ENCODE measurements around the gene OPRL1. TPM values are rescaled to one million over a fixed set of nuclear protein-coding genes. Genes with fewer than 3 reads are reported as not detected.

Gene OPRL1
- total and polyA plus RNA-seq, 2 donors (not counting 1 experiment from before 2014, with no cell fraction given) = 0.49 to 4.1 TPM

DNA sequence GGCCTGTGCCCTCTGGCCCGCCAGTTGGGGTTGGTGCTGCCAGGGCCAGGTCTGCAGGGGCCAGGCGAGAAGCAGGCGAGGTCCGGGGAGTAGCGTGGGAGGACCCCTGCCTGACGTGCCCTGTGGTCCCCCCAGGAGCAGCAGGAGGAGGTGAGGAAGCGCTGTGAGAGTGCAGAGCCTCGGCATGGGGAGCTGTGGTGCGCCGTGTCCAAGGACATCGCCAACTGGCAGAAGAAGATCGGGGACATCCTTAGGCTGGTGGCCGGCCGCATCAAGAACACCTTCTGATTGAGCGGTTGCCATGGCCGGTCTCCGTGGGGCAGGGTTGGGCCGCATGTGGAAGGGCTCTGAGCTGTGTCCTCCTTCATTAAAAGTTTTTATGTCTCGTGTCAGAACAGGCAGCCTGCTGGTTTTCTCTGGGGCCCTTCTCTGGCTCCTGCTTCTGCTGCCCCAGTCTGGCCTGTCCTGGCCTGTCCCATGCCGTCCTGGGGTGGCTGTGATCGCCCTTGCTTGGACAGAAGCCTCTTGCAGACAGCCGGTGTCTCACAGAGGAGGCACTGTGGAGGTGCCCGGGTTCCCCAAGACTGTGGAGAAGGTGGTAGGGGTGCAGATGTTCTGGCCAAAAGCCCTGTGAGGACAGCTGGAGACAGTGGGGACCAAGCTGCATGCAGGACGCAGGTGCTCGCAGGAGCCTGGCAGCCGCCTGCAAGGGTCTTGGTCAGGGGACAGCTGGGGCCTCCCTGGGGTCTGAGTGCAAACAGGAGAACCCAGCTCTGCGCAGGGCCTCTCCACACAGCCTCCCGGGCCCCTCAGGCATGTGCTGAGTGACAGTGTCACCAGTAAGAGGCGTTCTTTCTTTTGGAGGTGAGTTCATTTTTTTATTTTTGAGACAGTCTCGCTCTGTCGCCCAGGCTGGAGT, 46.9 kb upstream of the OPRL1 start:
- Histone ChIP-seq H3K9ac (ENCODE audit: insufficient read depth, low read length) (no peak overlapping the region), H3K4me2 (ENCODE audit: extremely low read depth, insufficient read depth, low read length) (no peak overlapping the region), H3K9me3 (ENCODE audit: control insufficient read depth, insufficient read depth, low read depth, low read length) (no peaks in the 10 kb centered on the region), H3K79me2 (ENCODE audit: control insufficient read depth, insufficient read depth, low read length) (no peaks in the 10 kb centered on the region), H3K4me1 (ENCODE audit: control insufficient read depth, extremely low read depth, insufficient read depth, low read length) (no peaks in the 10 kb centered on the region), H2AFZ (ENCODE audit: low read length) (no peak overlapping the region), H3K27me3 (ENCODE audit: control insufficient read depth, insufficient read depth, low read length) (no peaks in the 10 kb centered on the region), H3K36me3 (ENCODE audit: control insufficient read depth, insufficient read depth, low read length) (peaks cover 28% of the 10 kb centered on the region), H4K20me1 (ENCODE audit: control insufficient read depth, extremely low read depth, insufficient read depth, low read length) (no peaks in the 10 kb centered on the region), H3K4me3 (replicated peaks in 1 of 4; ENCODE audit: control extremely low read depth in 1 of 4, insufficient read depth in 1 of 4, low read depth in 3 of 4, low read length in 4 of 4) (no peak overlapping the region), H3K27ac (ENCODE audit: insufficient read depth, low read length) (no peak overlapping the region)
- DNase-seq (ENCODE audit: low read depth in 2 of 2) = no peak
- TF ChIP-seq, protein P1, sequence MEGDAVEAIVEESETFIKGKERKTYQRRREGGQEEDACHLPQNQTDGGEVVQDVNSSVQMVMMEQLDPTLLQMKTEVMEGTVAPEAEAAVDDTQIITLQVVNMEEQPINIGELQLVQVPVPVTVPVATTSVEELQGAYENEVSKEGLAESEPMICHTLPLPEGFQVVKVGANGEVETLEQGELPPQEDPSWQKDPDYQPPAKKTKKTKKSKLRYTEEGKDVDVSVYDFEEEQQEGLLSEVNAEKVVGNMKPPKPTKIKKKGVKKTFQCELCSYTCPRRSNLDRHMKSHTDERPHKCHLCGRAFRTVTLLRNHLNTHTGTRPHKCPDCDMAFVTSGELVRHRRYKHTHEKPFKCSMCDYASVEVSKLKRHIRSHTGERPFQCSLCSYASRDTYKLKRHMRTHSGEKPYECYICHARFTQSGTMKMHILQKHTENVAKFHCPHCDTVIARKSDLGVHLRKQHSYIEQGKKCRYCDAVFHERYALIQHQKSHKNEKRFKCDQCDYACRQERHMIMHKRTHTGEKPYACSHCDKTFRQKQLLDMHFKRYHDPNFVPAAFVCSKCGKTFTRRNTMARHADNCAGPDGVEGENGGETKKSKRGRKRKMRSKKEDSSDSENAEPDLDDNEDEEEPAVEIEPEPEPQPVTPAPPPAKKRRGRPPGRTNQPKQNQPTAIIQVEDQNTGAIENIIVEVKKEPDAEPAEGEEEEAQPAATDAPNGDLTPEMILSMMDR (conservative IDR thresholded peaks at IDR 0.05 in 1 of 2, IDR thresholded peaks at IDR 0.05 in 1 of 2; ENCODE audit: low read depth in 1 of 2, low read length in 2 of 2) = no peak
- no peak for TF ChIP-seq EZH2 (IDR thresholded peaks at IDR 0.05; ENCODE audit: low read length, missing control alignments)

DNA sequence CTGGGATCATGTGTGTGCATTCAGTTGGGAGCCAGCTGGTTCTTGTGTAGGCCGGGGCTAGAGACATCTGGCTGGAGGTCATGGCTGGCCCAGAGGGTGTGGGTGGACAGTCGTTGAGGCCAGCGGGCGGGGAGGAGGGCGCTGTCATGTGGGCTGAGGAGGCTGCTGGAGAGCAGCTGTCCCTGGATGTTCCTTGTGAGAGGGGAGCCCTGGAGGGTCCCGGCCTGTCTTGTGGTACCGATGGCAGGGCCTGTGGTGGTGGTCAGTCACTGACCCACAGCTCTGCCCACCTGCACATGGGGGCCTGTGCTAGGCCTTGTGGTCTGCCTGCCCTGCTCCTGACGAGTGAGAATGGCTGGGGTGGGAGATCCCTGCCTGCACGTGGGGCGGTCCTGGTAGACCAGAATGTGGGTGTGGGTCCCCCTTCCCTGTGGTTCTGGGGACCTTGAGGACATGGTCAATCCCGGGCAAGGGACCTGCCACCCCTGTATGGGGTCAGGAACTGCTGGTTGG, 45.8 kb upstream of the OPRL1 start:
- H3K79me2 ChIP-seq (ENCODE audit: control insufficient read depth, insufficient read depth, low read length) = no peaks in the 10 kb centered on the region
- peak in 1 of 2 donors; percentile 16 for DNase-seq (ENCODE audit: low read depth in 2 of 2)
- H3K36me3 ChIP-seq (ENCODE audit: control insufficient read depth, insufficient read depth, low read length) = peaks cover 24% of the 10 kb centered on the region
- H3K4me2 ChIP-seq (ENCODE audit: extremely low read depth, insufficient read depth, low read length) = no peak overlapping the region
- TF ChIP-seq, protein P1 (conservative IDR thresholded peaks at IDR 0.05 in 1 of 2, IDR thresholded peaks at IDR 0.05 in 1 of 2; ENCODE audit: low read depth in 1 of 2, low read length in 2 of 2) = no peak
- no peak for TF ChIP-seq EZH2 (IDR thresholded peaks at IDR 0.05; ENCODE audit: low read length, missing control alignments)
- H3K27ac ChIP-seq (ENCODE audit: insufficient read depth, low read length) = no peak overlapping the region
- no peaks in the 10 kb centered on the region for H3K27me3 ChIP-seq (ENCODE audit: control insufficient read depth, insufficient read depth, low read length)
- H3K4me3 ChIP-seq (replicated peaks in 1 of 4; ENCODE audit: control extremely low read depth in 1 of 4, insufficient read depth in 1 of 4, low read depth in 3 of 4, low read length in 4 of 4) = no peak overlapping the region
- H3K9ac ChIP-seq (ENCODE audit: insufficient read depth, low read length) = no peak overlapping the region
- no peaks in the 10 kb centered on the region for H3K9me3 ChIP-seq (ENCODE audit: control insufficient read depth, insufficient read depth, low read depth, low read length)
- no peaks in the 10 kb centered on the region for H4K20me1 ChIP-seq (ENCODE audit: control insufficient read depth, extremely low read depth, insufficient read depth, low read length)
- H2AFZ ChIP-seq (ENCODE audit: low read length) = no peak overlapping the region
- no peaks in the 10 kb centered on the region for H3K4me1 ChIP-seq (ENCODE audit: control insufficient read depth, extremely low read depth, insufficient read depth, low read length)

DNA sequence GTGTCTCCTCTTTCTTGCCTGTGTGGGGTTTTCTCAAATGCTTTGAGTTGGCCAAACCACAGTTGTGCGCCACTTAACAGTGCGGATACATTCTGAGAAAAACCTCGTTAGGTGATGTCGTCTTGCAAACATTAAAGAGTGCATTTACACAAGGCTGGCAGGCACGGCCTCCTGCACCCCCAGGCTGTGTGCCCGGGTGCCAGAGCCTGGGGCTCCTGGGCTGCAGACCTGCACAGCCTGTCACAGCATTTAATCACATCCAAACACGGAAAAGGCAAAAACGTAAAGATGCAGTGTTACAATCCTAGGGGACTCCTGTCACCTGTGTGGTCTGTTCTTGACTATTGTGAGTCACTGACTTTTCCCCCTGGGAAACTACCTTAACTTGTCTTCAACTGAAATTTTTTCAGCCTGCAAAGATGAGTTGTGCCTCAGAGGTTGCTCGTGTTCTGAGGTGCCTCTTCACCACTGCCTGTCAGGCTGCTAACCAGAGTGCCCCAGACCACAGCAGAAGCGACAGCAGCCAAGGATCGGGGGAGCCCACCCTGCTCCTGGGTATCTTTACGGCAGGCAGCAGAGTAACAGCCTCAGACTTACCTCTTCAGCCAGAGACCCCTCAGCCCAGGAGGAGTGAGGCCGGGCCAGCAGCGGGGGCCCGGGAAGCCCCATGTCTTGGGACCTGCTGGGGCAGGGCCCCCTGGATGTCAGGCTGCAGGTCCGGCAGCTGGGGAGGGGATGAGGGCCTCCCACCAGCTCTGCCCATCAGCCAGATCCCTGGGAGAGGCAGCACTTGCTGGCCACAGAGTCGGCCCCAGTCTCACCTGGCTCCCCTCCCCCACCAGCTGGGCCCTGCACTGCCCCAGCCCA, 44.6 kb upstream of the OPRL1 start:
- Histone ChIP-seq H3K9ac (ENCODE audit: insufficient read depth, low read length) (no peak overlapping the region), H3K4me1 (ENCODE audit: control insufficient read depth, extremely low read depth, insufficient read depth, low read length) (no peaks in the 10 kb centered on the region), H3K36me3 (ENCODE audit: control insufficient read depth, insufficient read depth, low read length) (peaks cover 15% of the 10 kb centered on the region), H3K9me3 (ENCODE audit: control insufficient read depth, insufficient read depth, low read depth, low read length) (no peaks in the 10 kb centered on the region), H3K4me3 (replicated peaks in 1 of 4; ENCODE audit: control extremely low read depth in 1 of 4, insufficient read depth in 1 of 4, low read depth in 3 of 4, low read length in 4 of 4) (no peak overlapping the region), H4K20me1 (ENCODE audit: control insufficient read depth, extremely low read depth, insufficient read depth, low read length) (no peaks in the 10 kb centered on the region), H2AFZ (ENCODE audit: low read length) (no peak overlapping the region), H3K4me2 (ENCODE audit: extremely low read depth, insufficient read depth, low read length) (no peak overlapping the region), H3K27ac (ENCODE audit: insufficient read depth, low read length) (no peak overlapping the region), H3K27me3 (ENCODE audit: control insufficient read depth, insufficient read depth, low read length) (peaks cover 5% of the 10 kb centered on the region), H3K79me2 (ENCODE audit: control insufficient read depth, insufficient read depth, low read length) (no peaks in the 10 kb centered on the region)
- TF ChIP-seq, protein P1 (conservative IDR thresholded peaks at IDR 0.05 in 1 of 2, IDR thresholded peaks at IDR 0.05 in 1 of 2; ENCODE audit: low read depth in 1 of 2, low read length in 2 of 2) = no peak
- no peak for TF ChIP-seq EZH2 (IDR thresholded peaks at IDR 0.05; ENCODE audit: low read length, missing control alignments)
- no peak for DNase-seq (ENCODE audit: low read depth in 2 of 2)
